ENCODE measurements around the gene PHACTR2.
"Not testable (repeated sequence)": the region's sequence is repeated elsewhere in the genome, so short reads cannot be mapped to it uniquely, and the experiment has no call there.

The PHACTR2 gene

GRCh38 chr6:143796551-143796950, 118.8 kb downstream of the PHACTR2 start:
- not testable (repeated sequence) for H3K9me3 ChIP-seq (ENCODE audit: control insufficient read depth in 2 of 2, low read length in 2 of 2); H3K9ac ChIP-seq (ENCODE audit: low read depth in 1 of 2, low read length in 2 of 2); H3K27ac ChIP-seq (ENCODE audit: low read depth in 2 of 2, low read length in 2 of 2); H3K27me3 ChIP-seq (ENCODE audit: control insufficient read depth in 2 of 2, insufficient read depth in 2 of 2, low read length in 2 of 2); H3K4me3 ChIP-seq (ENCODE audit: low read length in 2 of 2); H3K4me1 ChIP-seq (ENCODE audit: control insufficient read depth in 2 of 2, insufficient read depth in 2 of 2, low read length in 2 of 2); H3K36me3 ChIP-seq (ENCODE audit: control insufficient read depth in 2 of 2, insufficient read depth in 2 of 2, low read length in 2 of 2)

- not testable (repeated sequence) for H3K27ac ChIP-seq (ENCODE audit: low read depth in 2 of 2, low read length in 2 of 2); H3K36me3 ChIP-seq (ENCODE audit: control insufficient read depth in 2 of 2, insufficient read depth in 2 of 2, low read length in 2 of 2); H3K4me1 ChIP-seq (ENCODE audit: control insufficient read depth in 2 of 2, insufficient read depth in 2 of 2, low read length in 2 of 2); H3K27me3 ChIP-seq (ENCODE audit: control insufficient read depth in 2 of 2, insufficient read depth in 2 of 2, low read length in 2 of 2); H3K9ac ChIP-seq (ENCODE audit: low read depth in 1 of 2, low read length in 2 of 2); H3K4me3 ChIP-seq (ENCODE audit: low read length in 2 of 2); H3K9me3 ChIP-seq (ENCODE audit: control insufficient read depth in 2 of 2, low read length in 2 of 2)
These were observed 120.7 kb downstream of the PHACTR2 start for GRCh38 chr6:143798487-143798886.

- Histone ChIP-seq H3K4me3 (ENCODE audit: low read length in 2 of 2) (no peak overlapping the region), H3K27me3 (ENCODE audit: control insufficient read depth in 2 of 2, insufficient read depth in 2 of 2, low read length in 2 of 2) (no peaks in the 10 kb centered on the region), H3K9me3 (ENCODE audit: control insufficient read depth in 2 of 2, low read length in 2 of 2) (no peaks in the 10 kb centered on the region), H3K27ac (ENCODE audit: low read depth in 2 of 2, low read length in 2 of 2) (no peak overlapping the region), H3K36me3 (ENCODE audit: control insufficient read depth in 2 of 2, insufficient read depth in 2 of 2, low read length in 2 of 2) (peaks cover 4 to 8% of the 10 kb centered on the region in 2 donors), H3K9ac (ENCODE audit: low read depth in 1 of 2, low read length in 2 of 2) (no peak overlapping the region), H3K4me1 (ENCODE audit: control insufficient read depth in 2 of 2, insufficient read depth in 2 of 2, low read length in 2 of 2) (peaks cover 0 to 3% of the 10 kb centered on the region in 2 donors)
These were observed 125.2 kb downstream of the PHACTR2 start for GRCh38 chr6:143802833-143803565.

DNA sequence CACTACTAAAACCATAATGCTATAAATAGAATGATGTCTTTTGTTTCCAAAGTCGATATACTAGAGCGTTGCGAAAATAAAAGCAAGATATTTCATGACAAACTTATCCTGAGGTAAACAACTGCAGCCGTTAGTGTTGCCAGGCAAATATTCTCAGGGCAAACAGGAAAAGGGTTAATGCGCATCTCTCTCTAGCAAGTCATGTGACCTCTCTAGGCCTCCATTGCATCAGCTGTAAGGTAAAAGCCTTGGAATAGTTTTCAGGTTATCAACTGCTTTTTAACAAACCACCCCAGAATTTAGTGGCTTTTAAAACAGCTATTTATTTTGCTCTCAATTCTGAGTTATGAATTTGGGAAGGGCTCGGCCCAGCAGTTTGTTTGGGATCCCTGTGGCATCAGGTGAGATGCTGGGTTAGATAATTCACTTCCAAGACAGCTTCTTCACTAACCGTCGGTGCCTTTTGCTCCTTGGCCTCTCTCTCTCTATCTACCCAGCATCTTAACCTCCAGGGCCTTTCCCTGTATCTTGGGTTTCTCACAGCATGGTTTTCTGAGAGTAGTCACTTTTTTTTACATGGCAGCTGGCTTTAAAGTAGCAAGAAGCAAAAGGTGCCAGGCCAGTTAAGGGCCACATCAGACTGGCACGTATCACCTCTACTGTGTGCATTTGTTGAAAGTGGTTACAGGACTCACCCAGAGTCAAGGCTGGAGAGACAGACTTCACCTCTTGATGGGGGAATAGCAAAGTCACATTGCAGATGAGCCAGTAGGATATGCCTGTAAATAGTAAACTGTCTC, 126.2 kb downstream of the PHACTR2 start:
- no peak overlapping the region for H3K4me3 ChIP-seq (ENCODE audit: low read length in 2 of 2)
- no peaks in the 10 kb centered on the region for H3K27me3 ChIP-seq (ENCODE audit: control insufficient read depth in 2 of 2, insufficient read depth in 2 of 2, low read length in 2 of 2)
- no peak overlapping the region for H3K27ac ChIP-seq (ENCODE audit: low read depth in 2 of 2, low read length in 2 of 2)
- peaks cover 0 to 3% of the 10 kb centered on the region in 2 donors for H3K4me1 ChIP-seq (ENCODE audit: control insufficient read depth in 2 of 2, insufficient read depth in 2 of 2, low read length in 2 of 2)
- H3K9ac ChIP-seq (ENCODE audit: low read depth in 1 of 2, low read length in 2 of 2) = no peak overlapping the region
- H3K9me3 ChIP-seq (ENCODE audit: control insufficient read depth in 2 of 2, low read length in 2 of 2) = no peaks in the 10 kb centered on the region
- H3K36me3 ChIP-seq (ENCODE audit: control insufficient read depth in 2 of 2, insufficient read depth in 2 of 2, low read length in 2 of 2) = peaks cover 4 to 8% of the 10 kb centered on the region in 2 donors

DNA sequence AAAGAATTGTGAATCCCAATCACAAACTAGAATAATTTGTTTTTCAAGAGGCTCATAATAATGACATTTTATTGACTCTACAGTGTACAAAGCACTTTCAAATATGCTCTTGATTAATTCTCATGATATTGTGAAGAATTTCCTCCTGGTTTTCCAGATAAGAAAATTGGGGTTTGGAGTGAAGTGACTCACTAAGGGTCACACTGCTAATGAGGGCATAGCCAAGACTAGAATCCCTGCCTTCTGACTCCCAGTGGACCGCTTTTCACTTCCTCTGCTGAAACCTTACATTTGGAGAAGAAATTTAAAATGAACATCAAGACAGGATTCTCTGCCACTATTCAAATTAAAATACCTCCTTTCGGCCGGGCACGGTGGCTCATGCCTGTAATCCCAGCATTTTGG, 127.1 kb downstream of the PHACTR2 start:
- Histone ChIP-seq H3K27me3 (ENCODE audit: control insufficient read depth in 2 of 2, insufficient read depth in 2 of 2, low read length in 2 of 2) (no peaks in the 10 kb centered on the region), H3K9ac (ENCODE audit: low read depth in 1 of 2, low read length in 2 of 2) (no peak overlapping the region), H3K4me3 (ENCODE audit: low read length in 2 of 2) (no peak overlapping the region), H3K27ac (ENCODE audit: low read depth in 2 of 2, low read length in 2 of 2) (no peak overlapping the region), H3K4me1 (ENCODE audit: control insufficient read depth in 2 of 2, insufficient read depth in 2 of 2, low read length in 2 of 2) (peaks cover 0 to 3% of the 10 kb centered on the region in 2 donors), H3K36me3 (ENCODE audit: control insufficient read depth in 2 of 2, insufficient read depth in 2 of 2, low read length in 2 of 2) (peaks cover 4 to 8% of the 10 kb centered on the region in 2 donors), H3K9me3 (ENCODE audit: control insufficient read depth in 2 of 2, low read length in 2 of 2) (no peaks in the 10 kb centered on the region)

GRCh38 chr6:143806282-143807102, 128.7 kb downstream of the PHACTR2 start:
- no peak overlapping the region for H3K4me3 ChIP-seq (ENCODE audit: low read length in 2 of 2)
- peaks cover 0 to 3% of the 10 kb centered on the region in 2 donors for H3K4me1 ChIP-seq (ENCODE audit: control insufficient read depth in 2 of 2, insufficient read depth in 2 of 2, low read length in 2 of 2)
- H3K9me3 ChIP-seq (ENCODE audit: control insufficient read depth in 2 of 2, low read length in 2 of 2) = no peaks in the 10 kb centered on the region
- peaks cover 4 to 8% of the 10 kb centered on the region in 2 donors for H3K36me3 ChIP-seq (ENCODE audit: control insufficient read depth in 2 of 2, insufficient read depth in 2 of 2, low read length in 2 of 2)
- no peaks in the 10 kb centered on the region for H3K27me3 ChIP-seq (ENCODE audit: control insufficient read depth in 2 of 2, insufficient read depth in 2 of 2, low read length in 2 of 2)
- H3K9ac ChIP-seq (ENCODE audit: low read depth in 1 of 2, low read length in 2 of 2) = no peak overlapping the region
- no peak overlapping the region for H3K27ac ChIP-seq (ENCODE audit: low read depth in 2 of 2, low read length in 2 of 2)

DNA sequence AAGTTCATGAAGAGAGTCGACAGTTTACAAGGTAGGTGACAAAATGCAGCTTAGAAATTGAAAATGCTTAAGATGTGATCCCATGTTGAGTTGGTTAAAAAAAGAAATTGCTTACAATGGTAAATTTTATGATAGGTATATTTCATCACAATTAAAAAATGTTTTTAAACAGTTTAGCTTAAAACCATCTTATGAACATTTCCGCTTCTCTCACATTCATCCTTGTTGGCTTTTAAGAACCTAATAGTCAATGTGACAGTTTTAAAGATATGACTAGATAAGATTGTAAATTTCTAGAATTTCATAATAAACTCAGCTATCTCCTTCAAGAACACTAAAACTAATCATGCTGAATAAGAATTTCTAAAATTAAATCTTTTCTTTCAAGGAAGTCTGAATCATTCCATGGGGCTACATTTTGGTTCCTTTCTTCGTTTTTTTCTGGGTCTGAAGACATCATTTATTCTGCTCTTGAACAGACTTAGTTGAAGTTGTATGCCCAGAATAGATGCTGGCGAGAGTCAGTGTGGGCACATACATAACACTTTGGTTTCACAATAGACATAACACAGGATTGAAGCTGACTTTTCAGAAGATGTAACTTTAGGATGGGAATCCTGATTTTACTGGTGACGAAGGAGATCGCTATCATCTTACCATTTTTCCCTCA, 129.5 kb downstream of the PHACTR2 start:
- Histone ChIP-seq H3K9me3 (ENCODE audit: control insufficient read depth in 2 of 2, low read length in 2 of 2) (no peaks in the 10 kb centered on the region), H3K27me3 (ENCODE audit: control insufficient read depth in 2 of 2, insufficient read depth in 2 of 2, low read length in 2 of 2) (no peaks in the 10 kb centered on the region), H3K27ac (ENCODE audit: low read depth in 2 of 2, low read length in 2 of 2) (no peak overlapping the region), H3K4me3 (ENCODE audit: low read length in 2 of 2) (no peak overlapping the region), H3K9ac (ENCODE audit: low read depth in 1 of 2, low read length in 2 of 2) (no peak overlapping the region), H3K36me3 (ENCODE audit: control insufficient read depth in 2 of 2, insufficient read depth in 2 of 2, low read length in 2 of 2) (peaks cover 2 to 8% of the 10 kb centered on the region in 2 donors), H3K4me1 (ENCODE audit: control insufficient read depth in 2 of 2, insufficient read depth in 2 of 2, low read length in 2 of 2) (peaks cover 0 to 3% of the 10 kb centered on the region in 2 donors)

DNA sequence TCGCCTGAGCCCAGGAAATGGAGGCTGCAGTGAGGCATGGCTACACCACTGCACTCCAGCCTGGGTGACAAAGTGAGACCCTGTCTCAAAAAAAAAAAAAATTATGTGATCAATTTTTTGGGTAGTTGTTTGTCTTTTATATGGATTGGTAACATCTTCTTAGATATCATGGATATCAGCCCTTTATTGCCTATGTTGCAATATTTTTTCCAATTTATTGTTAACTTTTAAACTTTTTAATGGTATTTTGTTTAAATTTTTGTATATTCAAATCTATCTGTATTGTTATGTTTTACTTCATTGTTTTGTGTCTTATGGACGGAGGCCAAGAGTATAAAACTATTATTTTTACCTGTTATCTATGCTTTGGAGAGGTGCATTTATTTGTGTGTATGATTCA, 133.0 kb downstream of the PHACTR2 start:
- H3K4me3 ChIP-seq (ENCODE audit: low read length in 2 of 2) = no peak overlapping the region
- H3K36me3 ChIP-seq (ENCODE audit: control insufficient read depth in 2 of 2, insufficient read depth in 2 of 2, low read length in 2 of 2) = peaks cover 2 to 10% of the 10 kb centered on the region in 2 donors
- no peak overlapping the region for H3K9ac ChIP-seq (ENCODE audit: low read depth in 1 of 2, low read length in 2 of 2)
- no peaks in the 10 kb centered on the region for H3K4me1 ChIP-seq (ENCODE audit: control insufficient read depth in 2 of 2, insufficient read depth in 2 of 2, low read length in 2 of 2)
- no peak overlapping the region for H3K27ac ChIP-seq (ENCODE audit: low read depth in 2 of 2, low read length in 2 of 2)
- H3K27me3 ChIP-seq (ENCODE audit: control insufficient read depth in 2 of 2, insufficient read depth in 2 of 2, low read length in 2 of 2) = no peaks in the 10 kb centered on the region
- H3K9me3 ChIP-seq (ENCODE audit: control insufficient read depth in 2 of 2, low read length in 2 of 2) = no peaks in the 10 kb centered on the region

GRCh38 chr6:143811501-143812157, 133.9 kb downstream of the PHACTR2 start:
- Histone ChIP-seq H3K4me1 (ENCODE audit: control insufficient read depth in 2 of 2, insufficient read depth in 2 of 2, low read length in 2 of 2) (no peaks in the 10 kb centered on the region), H3K36me3 (ENCODE audit: control insufficient read depth in 2 of 2, insufficient read depth in 2 of 2, low read length in 2 of 2) (peaks cover 2 to 10% of the 10 kb centered on the region in 2 donors), H3K9me3 (ENCODE audit: control insufficient read depth in 2 of 2, low read length in 2 of 2) (no peaks in the 10 kb centered on the region), H3K27me3 (ENCODE audit: control insufficient read depth in 2 of 2, insufficient read depth in 2 of 2, low read length in 2 of 2) (no peaks in the 10 kb centered on the region), H3K27ac (ENCODE audit: low read depth in 2 of 2, low read length in 2 of 2) (no peak overlapping the region), H3K9ac (ENCODE audit: low read depth in 1 of 2, low read length in 2 of 2) (no peak overlapping the region), H3K4me3 (ENCODE audit: low read length in 2 of 2) (no peak overlapping the region)
